GM18498 (cell line): ENCODE results near the gene RAB1A.
A peak's percentile ranks its signal among the peaks of the same experiment; 100 is the strongest.
"Not testable (repeated sequence)": the region's sequence is repeated elsewhere in the genome, so short reads cannot be mapped to it uniquely, and the experiment has no call there.

Experiments
- ATAC-seq: cut with Tn5 transposase; IDR thresholded peaks from one replicate; pipeline ENCODE4 v1.9.1; 2021; ENCODE audit warnings: mild to moderate bottlenecking, moderate library complexity; ENCODE audit not compliant: unreplicated experiment

The RAB1A gene

DNA sequence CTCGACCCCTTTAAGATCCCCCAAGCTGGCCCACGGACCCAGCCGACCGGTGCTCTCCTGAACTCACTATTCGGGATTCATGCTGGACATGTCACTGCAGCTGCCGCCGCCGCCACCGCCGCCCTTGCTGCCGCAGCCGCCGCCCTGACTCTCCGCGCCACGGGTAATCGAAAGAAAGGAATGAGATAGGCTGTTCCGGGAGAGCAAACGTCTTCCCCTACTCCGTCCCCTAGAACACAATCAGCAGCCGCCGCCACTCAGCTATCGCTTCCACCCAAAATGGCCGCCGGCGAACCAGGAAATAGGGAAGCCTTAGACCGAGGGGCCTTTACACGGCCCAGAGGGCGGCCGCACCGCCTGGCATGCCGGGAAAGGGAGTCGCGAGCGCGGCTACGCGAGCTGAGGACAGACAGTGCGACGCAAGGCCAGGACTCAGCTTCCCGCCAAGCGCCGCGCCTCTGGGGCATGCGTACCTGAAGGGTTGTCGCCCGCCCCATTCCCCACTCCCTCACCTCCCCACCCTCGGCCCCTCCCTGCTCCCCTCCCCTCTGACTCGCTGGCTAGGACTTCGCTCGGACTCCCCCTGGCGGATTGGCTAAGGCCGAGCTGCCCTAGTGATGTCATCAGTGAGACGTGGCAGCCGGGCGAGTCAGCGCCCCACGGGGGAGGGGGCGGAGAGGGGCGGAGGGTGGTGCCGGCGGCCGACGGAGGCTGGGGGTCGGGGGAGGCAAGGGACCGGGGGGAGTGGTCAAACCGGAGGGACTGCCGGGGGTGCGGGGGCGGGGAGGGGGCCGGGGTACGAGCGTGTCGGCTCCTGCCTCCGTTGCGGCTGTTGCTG lies at the start of gene RAB1A:
Gene RAB1A, minus strand, starts transcription at position 281 of the 838 bp plus-strand sequence. Its CDS starts 191 bp downstream, at position 90.
- ATAC-seq: peak; percentile 95

DNA sequence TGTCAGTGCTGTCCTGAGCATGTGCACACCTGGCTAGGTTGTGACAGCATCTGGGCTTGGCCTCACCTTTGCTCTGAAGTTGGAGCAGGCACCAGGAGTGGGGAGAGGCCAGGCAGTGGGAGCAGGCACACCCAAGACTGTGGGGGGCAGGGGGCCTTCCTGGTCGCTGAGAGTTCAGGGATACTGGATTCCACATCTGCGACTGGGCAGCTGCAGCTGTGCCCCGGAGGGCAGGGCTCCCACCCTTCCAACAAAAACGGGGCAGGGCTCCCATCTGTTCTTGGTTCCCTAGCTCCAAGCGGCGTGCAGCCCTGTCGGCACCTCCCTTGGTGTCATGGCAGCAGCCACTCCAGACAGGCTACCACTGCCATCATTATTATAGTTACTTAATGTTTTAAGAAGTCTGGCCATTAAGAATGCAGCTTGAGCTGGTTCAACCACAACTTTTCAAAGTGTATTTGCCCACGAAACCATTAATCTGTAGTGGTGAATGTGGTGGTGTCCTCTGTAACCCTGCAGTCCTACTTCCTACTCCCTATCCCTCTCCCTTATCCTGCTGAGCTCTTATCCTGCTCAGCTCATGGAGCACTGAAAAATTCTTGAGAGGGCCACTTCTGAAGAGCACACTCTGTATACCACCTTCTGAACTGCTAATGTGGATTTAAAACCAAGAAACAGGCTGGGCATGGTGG lies 48.0 kb upstream of the RAB1A start:
- ATAC-seq: no peak

- ATAC-seq: no peak
These were observed 46.1 kb upstream of the RAB1A start for GRCh38 chr2:65175894-65176530.

DNA sequence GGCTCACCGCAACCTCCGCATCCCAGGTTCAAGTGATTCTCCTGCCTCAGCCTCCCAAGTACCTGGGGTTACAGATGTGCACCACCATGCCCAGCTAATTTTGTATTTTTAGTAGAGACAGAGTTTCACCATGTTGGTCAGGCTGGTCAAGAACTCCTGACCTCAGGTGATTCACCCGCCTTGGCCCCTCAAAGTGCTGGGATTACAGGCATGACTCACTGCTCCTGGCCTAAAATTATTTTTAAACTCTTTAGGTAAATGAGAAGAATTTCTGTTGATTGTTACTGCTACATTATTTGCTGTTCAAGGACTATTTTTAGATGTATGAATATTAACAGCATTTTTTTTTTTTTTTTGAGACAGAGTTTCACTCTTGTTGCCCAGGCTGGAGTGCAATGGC lies 44.1 kb upstream of the RAB1A start:
- not testable (repeated sequence) for ATAC-seq

- no peak for ATAC-seq
These were observed 43.3 kb upstream of the RAB1A start for GRCh38 chr2:65172994-65173790.

DNA sequence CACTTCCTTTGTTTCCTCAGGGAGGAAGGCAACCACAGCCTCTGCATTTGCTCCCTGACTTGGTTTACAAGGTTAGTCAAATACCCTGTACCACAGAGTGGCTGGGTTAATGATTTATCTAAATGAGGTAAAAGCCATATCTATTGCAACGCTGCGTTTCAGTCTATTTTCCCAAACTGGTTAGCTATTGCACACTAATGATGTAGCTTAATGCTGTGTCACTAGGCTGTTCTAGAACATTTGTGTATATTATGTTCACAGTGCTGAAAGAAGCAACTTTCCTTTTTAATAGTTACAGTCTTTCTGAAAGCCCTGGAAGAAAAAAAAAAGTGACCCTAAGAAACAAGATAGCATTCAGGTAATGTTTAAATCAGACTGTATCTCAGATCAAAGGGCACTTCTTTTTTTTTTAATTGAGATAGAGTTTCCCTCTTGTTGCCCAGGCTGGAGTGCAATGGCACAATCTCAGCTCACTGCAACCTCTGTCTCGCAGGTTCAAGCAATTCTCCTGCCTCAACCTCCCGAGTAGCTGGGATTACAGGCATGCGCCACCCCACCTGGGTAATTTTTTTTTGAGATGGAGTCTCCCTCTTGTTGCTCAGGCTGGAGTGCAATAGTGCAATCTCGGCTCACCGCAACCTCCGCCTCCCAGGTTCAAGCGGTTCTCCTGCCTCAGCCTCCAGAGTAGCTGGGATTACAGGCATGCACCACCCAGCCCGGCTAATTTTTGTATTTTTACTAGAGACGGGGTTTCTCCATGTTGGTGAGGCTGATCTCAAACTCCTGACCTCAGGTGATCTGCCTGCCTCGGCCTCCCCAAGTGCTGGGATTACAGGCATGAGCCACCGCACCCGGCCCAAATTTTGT lies 40.9 kb upstream of the RAB1A start:
- not testable (repeated sequence) for ATAC-seq

DNA sequence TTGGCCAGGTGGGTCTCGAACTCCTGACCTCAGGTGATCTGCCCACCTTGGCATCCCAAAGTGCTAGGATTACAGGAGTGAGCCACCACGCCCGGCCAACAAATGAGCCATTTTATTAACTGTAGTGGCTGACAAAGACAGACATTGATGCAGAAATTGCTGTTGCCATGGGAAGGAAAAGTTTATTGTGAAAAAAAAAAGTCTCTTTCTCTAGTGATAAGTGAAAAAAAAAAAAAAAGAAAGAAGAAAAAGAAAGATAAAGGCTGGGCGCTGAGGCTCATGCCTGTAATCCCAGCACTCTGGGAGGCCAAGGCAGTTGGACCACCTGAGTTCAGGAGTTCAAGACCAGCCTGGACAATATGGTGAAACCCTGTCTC lies 39.8 kb upstream of the RAB1A start:
- no peak for ATAC-seq

- ATAC-seq: no peak
These were observed 35.7 kb upstream of the RAB1A start for GRCh38 chr2:65165558-65165957.

- ATAC-seq: no peak
These were observed 34.6 kb upstream of the RAB1A start for GRCh38 chr2:65164426-65164891.

DNA sequence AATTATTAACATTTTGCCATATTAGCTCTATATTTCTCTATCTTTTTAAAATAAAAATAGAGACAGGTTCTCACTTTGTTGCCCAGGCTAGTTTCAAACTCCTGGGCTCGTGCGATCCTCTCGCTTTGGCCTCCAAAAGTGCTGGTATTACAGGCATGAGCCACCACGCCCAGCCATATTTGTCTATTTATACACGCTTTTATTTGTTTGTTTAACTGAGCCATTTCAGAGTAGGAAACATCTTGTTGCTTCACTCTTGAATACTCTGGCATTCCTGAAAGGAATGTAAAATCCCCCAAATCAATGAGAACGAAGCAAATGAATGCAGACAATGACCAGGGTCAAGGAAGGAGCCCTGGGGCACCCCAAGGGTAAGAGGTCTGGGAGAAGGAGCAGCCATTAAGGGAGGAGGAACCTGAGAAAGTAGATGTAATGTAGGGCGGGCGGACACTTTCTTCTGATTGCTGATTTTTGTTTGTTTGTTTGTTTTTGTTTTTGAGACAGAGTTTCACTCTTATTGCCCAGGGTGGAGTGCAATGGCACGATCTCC lies 31.7 kb upstream of the RAB1A start:
- ATAC-seq: no peak

GRCh38 chr2:65159906-65160305 lies 30.0 kb upstream of the RAB1A start:
- no peak for ATAC-seq

DNA sequence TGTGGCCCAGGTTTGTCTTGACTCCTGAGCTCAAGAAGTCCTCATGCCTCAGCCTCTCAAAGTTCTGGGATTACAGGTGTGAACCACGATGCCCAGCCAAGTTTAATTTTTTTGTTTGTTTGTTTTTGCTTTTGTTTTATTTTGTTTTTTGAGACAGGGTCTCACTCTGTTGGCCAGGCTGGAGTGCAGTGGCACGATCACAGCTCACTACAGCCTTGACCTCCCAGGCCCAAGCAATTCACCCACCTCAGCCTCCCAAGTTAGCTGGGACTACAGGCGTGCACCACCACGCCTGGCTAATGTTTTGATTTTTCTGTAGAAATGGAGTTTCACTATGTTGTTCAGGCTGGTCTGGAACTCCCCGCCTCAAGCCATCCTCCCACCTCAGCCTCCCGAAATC lies 29.4 kb upstream of the RAB1A start:
- ATAC-seq: no peak

DNA sequence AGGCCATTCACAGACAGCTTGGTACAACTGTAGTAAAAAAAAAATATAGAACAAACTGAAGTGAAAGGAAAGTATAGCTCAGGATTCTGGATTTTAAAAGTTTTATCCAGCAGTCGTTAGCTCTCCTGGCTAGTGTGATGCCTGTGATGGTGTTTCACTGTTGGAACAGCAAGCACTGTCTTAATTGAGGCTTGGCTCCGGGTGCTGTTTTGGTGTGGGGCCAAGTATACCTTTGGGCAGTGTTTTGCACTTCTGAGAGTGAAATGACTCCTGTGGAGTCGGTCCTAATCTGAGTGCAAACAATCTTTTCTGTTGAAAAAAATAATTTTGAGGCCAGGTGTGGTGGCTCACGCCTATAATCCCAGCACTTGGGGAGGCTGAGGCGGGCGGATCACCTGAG lies 28.7 kb upstream of the RAB1A start:
- no peak for ATAC-seq

GRCh38 chr2:65157856-65158255 lies 27.9 kb upstream of the RAB1A start:
- ATAC-seq: not testable (repeated sequence)

GRCh38 chr2:65156041-65156440 lies 26.1 kb upstream of the RAB1A start:
- no peak for ATAC-seq

- no peak for ATAC-seq
These were observed 23.6 kb upstream of the RAB1A start for GRCh38 chr2:65153515-65153914.

GRCh38 chr2:65146078-65146477 lies 16.2 kb upstream of the RAB1A start:
- ATAC-seq: no peak

- no peak for ATAC-seq
These were observed 14.7 kb upstream of the RAB1A start for GRCh38 chr2:65144571-65144970.

GRCh38 chr2:65142515-65142914 lies 12.6 kb upstream of the RAB1A start:
- ATAC-seq: no peak
